Activated naive CD8-positive, alpha-beta T cell treated with anti-CD3 and anti-CD28 coated beads, Interleukin-2, amount 10 ng/mL, durations not matched to agents 7 days and 5 days (primary cell): Measurements from ENCODE around the gene MYLK4. TPM values are rescaled to one million over a fixed set of nuclear protein-coding genes. Genes with fewer than 3 reads are reported as not detected.
A peak's percentile ranks its signal among the peaks of the same experiment; 100 is the strongest.

Experiments
- ATAC-seq: fragments of 150-1000 bp; cut with Tn5 transposase; one replicate; pipeline ENCODE4 v1.10.0; 2021; ENCODE audit warnings: low read depth, moderate library complexity
- POLR2A ChIA-PET: fragments of 350-600 bp; sonication (Branson Sonifier 250); formaldehyde crosslinking; loops from one replicate; lab custom pipeline; 2021; ENCODE audit warnings: antibody characterized with exemption; lab: Charles Lee
- DNase-seq: peaks from one replicate; pipeline ENCODE4 v3.0.0; 2021
- H3K27ac Mint-ChIP-seq: one replicate; pipeline ENCODE4 v1.8.0; 2022; ENCODE audit warnings: mild to moderate bottlenecking, mixed read lengths
- H3K27me3 Mint-ChIP-seq: one replicate; pipeline ENCODE4 v1.8.0; 2022; ENCODE audit warnings: mild to moderate bottlenecking, moderate library complexity, mixed read lengths
- H3K36me3 Mint-ChIP-seq: one replicate; pipeline ENCODE4 v1.8.0; 2021; ENCODE audit warnings: mild to moderate bottlenecking, mixed read lengths
- H3K4me1 Mint-ChIP-seq: one replicate; pipeline ENCODE4 v1.8.0; 2021; ENCODE audit warnings: mixed read lengths
- H3K4me3 Mint-ChIP-seq: one replicate; pipeline ENCODE4 v1.8.0; 2022; ENCODE audit warnings: mild to moderate bottlenecking, moderate library complexity, mixed read lengths
- H3K9me3 Mint-ChIP-seq: one replicate; pipeline ENCODE4 v1.8.0; 2021; ENCODE audit warnings: mixed read lengths
- total RNA-seq, 2 experiments: library from RNA; stranded (reverse); gene quantifications; one replicate each; pipeline ENCODE4 v1.2.3, GENCODE V29; 2021

MYLK4 gene
- total RNA-seq, 2 experiments from 2014 or later, result 0.33 to 0.62 TPM

DNA sequence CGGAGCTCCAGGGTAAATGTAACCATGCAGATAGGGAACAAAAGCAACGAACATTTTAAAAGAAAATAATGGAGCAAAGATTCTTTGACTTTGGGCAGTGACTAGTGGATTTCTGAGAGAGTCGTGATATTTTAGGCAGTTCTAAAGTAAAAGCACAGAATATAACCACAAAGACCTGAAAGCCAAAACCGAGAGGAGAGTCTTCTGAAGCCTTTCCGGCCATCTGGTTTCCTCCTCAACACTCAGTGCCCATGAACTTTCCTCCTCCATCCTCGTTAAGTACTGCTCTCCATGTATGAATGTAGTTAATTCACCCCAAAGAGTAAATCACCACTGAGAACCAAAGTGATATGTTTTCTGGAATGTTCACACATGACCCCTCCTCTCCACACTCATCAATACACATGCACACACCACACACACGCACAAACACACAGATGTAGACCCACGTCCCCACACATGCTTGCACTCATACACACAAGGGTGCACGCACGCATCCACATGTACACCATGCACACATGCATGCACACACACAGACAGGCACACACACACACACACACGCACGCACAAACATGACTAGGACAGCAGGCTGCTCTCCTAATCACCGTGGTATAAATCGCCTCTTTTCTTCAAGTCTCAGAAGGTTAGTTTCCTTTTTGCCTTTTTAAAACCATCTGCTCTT, 109.5 kb downstream of the MYLK4 start:
- Mint-ChIP-seq H3K9me3 (no peaks in the 10 kb centered on the region), H3K4me3 (no peak overlapping the region), H3K36me3 (no peaks in the 10 kb centered on the region), H3K27me3 (peaks cover 36% of the 10 kb centered on the region), H3K4me1 (peaks cover 8% of the 10 kb centered on the region), H3K27ac (no peak overlapping the region)
- POLR2A ChIA-PET, result no interaction called here
- ATAC-seq (no peak), DNase-seq (no peak)

DNA sequence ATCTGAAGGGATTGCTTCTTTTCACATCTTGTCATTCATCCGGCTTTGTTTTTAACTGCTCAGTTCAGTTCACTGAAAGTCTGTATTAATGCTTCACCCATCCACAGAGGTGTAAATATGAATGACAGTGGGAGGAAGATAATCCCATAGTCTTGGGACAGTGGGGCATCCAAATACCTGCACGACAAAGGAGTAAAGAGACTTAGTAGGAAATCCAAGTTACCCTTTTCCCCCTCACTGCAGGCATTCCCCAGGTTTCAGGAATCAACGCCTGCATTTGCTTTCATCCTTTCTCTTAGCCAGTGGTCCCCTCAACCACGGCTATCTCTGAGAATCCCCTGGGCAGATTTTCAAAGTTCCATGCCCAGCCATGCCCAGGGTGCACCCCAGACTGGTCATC, 110.2 kb downstream of the MYLK4 start:
- Mint-ChIP-seq H3K9me3 (no peaks in the 10 kb centered on the region), H3K4me1 (peaks cover 8% of the 10 kb centered on the region), H3K36me3 (no peaks in the 10 kb centered on the region), H3K4me3 (no peak overlapping the region), H3K27me3 (peaks cover 35% of the 10 kb centered on the region), H3K27ac (no peak overlapping the region)
- no peak for DNase-seq
- POLR2A ChIA-PET, result no interaction called here
- no peak for ATAC-seq

GRCh38 chr6:2639896-2640295, 110.8 kb downstream of the MYLK4 start:
- Mint-ChIP-seq H3K27me3 (peaks cover 35% of the 10 kb centered on the region), H3K4me1 (peaks cover 8% of the 10 kb centered on the region), H3K9me3 (no peaks in the 10 kb centered on the region), H3K36me3 (no peaks in the 10 kb centered on the region), H3K4me3 (no peak overlapping the region), H3K27ac (no peak overlapping the region)
- ATAC-seq (no peak), DNase-seq (no peak)
- POLR2A ChIA-PET, result no interaction called here

GRCh38 chr6:2639167-2639566, 111.6 kb downstream of the MYLK4 start:
- POLR2A ChIA-PET, result no interaction called here
- Mint-ChIP-seq H3K9me3 (no peaks in the 10 kb centered on the region), H3K27me3 (peaks cover 31% of the 10 kb centered on the region), H3K4me1 (peaks cover 10% of the 10 kb centered on the region), H3K36me3 (no peaks in the 10 kb centered on the region), H3K27ac (no peak overlapping the region), H3K4me3 (no peak overlapping the region)
- DNase-seq, result no peak
- ATAC-seq, result no peak

DNA sequence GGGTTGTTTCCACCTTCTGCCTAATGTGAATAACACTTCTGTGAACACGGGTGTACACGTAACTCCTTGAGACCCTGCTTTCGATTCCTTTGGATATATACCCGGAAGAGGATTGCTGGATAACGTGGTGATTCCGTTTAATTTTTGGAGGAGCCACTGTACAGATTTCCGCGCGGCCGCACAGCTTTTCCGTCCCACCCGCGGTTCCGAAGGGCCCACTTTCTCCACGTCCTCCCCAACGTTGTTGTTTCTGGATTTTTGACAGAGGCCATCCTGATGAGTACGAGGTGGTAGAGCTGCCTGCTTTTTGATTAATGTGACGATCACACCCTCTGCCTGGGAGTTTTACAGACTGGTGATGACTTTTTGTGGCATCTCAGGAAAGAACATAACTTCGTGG, 114.0 kb downstream of the MYLK4 start:
- Mint-ChIP-seq H3K27me3 (peaks cover 21% of the 10 kb centered on the region), H3K27ac (no peak overlapping the region)
- DNase-seq, result no peak

GRCh38 chr6:2635911-2636310, 114.8 kb downstream of the MYLK4 start:
- Mint-ChIP-seq H3K4me3 (no peak overlapping the region), H3K27me3 (peaks cover 16% of the 10 kb centered on the region), H3K36me3 (no peaks in the 10 kb centered on the region), H3K9me3 (no peaks in the 10 kb centered on the region), H3K4me1 (peaks cover 6% of the 10 kb centered on the region), H3K27ac (no peak overlapping the region)
- no peak for DNase-seq
- no peak for ATAC-seq
- POLR2A ChIA-PET, result no interaction called here

More for the DNA sequence above, 114.0 kb downstream of the MYLK4 start:
- Mint-ChIP-seq H3K9me3 (no peaks in the 10 kb centered on the region), H3K4me3 (no peak overlapping the region), H3K36me3 (no peaks in the 10 kb centered on the region), H3K4me1 (peaks cover 12% of the 10 kb centered on the region)
- POLR2A ChIA-PET, result no interaction called here
- ATAC-seq, result no peak

GRCh38 chr6:2634139-2634964, 116.4 kb downstream of the MYLK4 start:
- H3K36me3 Mint-ChIP-seq, result no peaks in the 10 kb centered on the region
- H3K27ac Mint-ChIP-seq, result no peak overlapping the region
- H3K4me1 Mint-ChIP-seq, result peaks cover 4% of the 10 kb centered on the region
- no peaks in the 10 kb centered on the region for H3K9me3 Mint-ChIP-seq
- DNase-seq, result peak; percentile 91
- H3K27me3 Mint-ChIP-seq, result peaks cover 8% of the 10 kb centered on the region
- H3K4me3 Mint-ChIP-seq, result peak overlapping the region; percentile 65
- POLR2A ChIA-PET, result interaction anchor here (1.0 kb wide), 1 partner anchor 34 kb away, joined by 3 read pairs; no protein-coding TSS in a partner anchor
- peak; percentile 95 for ATAC-seq

DNA sequence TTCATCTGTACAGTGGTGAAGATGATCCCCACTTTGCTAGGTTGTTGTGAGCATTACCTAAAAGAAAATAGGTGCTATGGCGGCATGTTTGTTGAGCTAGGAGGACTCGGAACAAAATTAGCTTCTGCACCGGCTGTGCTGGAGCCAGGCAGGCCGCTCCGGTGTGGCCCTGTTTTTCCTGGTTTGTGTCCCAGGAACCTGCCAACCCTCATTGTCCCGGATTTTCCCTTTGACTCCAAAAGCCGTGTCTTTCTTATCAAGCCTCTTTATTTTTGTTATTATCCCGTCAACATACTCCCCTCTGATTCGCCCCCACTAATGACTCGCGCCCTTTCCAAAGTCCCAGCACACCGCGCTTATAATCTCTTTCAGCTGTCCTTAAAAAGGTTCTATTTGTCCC, 117.0 kb downstream of the MYLK4 start:
- Mint-ChIP-seq H3K4me3 (no peak overlapping the region), H3K36me3 (no peaks in the 10 kb centered on the region), H3K27ac (no peak overlapping the region), H3K9me3 (no peaks in the 10 kb centered on the region), H3K4me1 (peaks cover 4% of the 10 kb centered on the region), H3K27me3 (peaks cover 8% of the 10 kb centered on the region)
- DNase-seq (no peak), ATAC-seq (no peak)
- POLR2A ChIA-PET, result interaction anchor here (1.0 kb wide), 1 partner anchor 33 kb away, joined by 3 read pairs; no protein-coding TSS in a partner anchor

- POLR2A ChIA-PET, result no interaction called here
- peaks cover 13% of the 10 kb centered on the region for H3K27me3 Mint-ChIP-seq
- H3K36me3 Mint-ChIP-seq, result no peaks in the 10 kb centered on the region
- no peak for ATAC-seq
- H3K4me3 Mint-ChIP-seq, result no peak overlapping the region
- peaks cover 4% of the 10 kb centered on the region for H3K4me1 Mint-ChIP-seq
- DNase-seq, result no peak
- no peaks in the 10 kb centered on the region for H3K9me3 Mint-ChIP-seq
- no peak overlapping the region for H3K27ac Mint-ChIP-seq
Measured at GRCh38 chr6:2632976-2633584, 117.6 kb downstream of the MYLK4 start.

- H3K27me3 Mint-ChIP-seq, result peaks cover 18% of the 10 kb centered on the region
Measured at GRCh38 chr6:2632368-2632767, 118.4 kb downstream of the MYLK4 start.

GRCh38 chr6:2630891-2631571, 119.7 kb downstream of the MYLK4 start:
- H3K36me3 Mint-ChIP-seq, result no peaks in the 10 kb centered on the region
- H3K27me3 Mint-ChIP-seq, result peaks cover 15% of the 10 kb centered on the region
- H3K4me3 Mint-ChIP-seq, result no peak overlapping the region
- H3K9me3 Mint-ChIP-seq, result no peaks in the 10 kb centered on the region
- no peak overlapping the region for H3K27ac Mint-ChIP-seq
- DNase-seq, result no peak
- POLR2A ChIA-PET, result no interaction called here
- peaks cover 4% of the 10 kb centered on the region for H3K4me1 Mint-ChIP-seq
- no peak for ATAC-seq

More at GRCh38 chr6:2632368-2632767, 118.4 kb downstream of the MYLK4 start:
- Mint-ChIP-seq H3K9me3 (no peaks in the 10 kb centered on the region), H3K36me3 (no peaks in the 10 kb centered on the region), H3K27ac (no peak overlapping the region), H3K4me3 (no peak overlapping the region), H3K4me1 (peaks cover 4% of the 10 kb centered on the region)
- POLR2A ChIA-PET, result no interaction called here
- DNase-seq, result no peak
- no peak for ATAC-seq

DNA sequence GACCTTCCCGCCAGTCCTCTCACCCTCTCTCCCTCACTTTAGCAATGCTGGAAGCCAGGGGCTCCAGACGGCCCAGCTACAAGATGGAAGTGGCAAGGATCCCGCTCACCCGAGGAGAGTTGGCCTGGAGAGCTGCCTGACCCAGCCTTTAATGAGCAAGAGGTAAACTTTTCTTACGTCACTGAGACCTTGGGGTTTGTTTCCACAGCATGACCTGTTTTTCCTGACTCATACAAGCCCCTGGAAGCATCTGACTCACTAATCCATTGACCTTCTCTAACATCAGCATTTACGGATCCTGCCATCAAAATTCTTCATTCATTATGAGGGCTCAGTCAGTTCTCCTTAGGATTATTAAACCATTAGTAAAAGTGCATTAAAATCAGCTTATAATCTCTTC, 120.4 kb downstream of the MYLK4 start:
- Mint-ChIP-seq H3K27ac (no peak overlapping the region), H3K27me3 (peaks cover 15% of the 10 kb centered on the region), H3K4me1 (peaks cover 4% of the 10 kb centered on the region), H3K36me3 (no peaks in the 10 kb centered on the region), H3K4me3 (no peak overlapping the region), H3K9me3 (no peaks in the 10 kb centered on the region)
- DNase-seq (no peak), ATAC-seq (no peak)
- POLR2A ChIA-PET, result no interaction called here

DNA sequence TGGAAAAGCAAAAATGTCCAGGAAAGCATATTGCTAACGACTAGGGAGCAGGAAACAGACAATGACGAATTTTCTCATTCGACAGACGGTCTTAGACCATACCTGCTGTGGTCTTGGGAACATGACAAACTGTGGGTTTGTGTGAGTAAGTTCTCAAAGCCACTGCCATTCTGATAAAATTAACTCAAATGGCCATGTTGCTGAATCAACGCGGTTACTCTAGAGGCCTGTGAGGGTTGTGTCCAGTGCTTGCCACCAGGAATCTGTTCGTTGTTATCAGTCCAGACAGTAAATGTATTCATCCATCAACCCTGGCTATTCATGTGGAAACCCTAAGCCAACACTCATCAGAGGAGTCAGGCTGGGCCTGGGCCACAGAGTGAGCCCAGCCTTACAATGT, 124.3 kb downstream of the MYLK4 start:
- Mint-ChIP-seq H3K4me3 (no peak overlapping the region), H3K27ac (no peak overlapping the region), H3K4me1 (no peaks in the 10 kb centered on the region), H3K36me3 (no peaks in the 10 kb centered on the region), H3K27me3 (peaks cover 14% of the 10 kb centered on the region), H3K9me3 (no peaks in the 10 kb centered on the region)
- POLR2A ChIA-PET, result no interaction called here
- DNase-seq (no peak), ATAC-seq (no peak)
